A549 (cell line): ENCODE data around the gene ICAM2.

Experiments
- HDAC2 ChIP-seq: fragments of 200-600 bp; sonication (generic); IDR thresholded peaks from 2 replicates; pipeline ENCODE4 v1.6.1; 2016
- SMC3 ChIP-seq: fragments of >200 bp; sonication (Bioruptor Twin); formaldehyde crosslinking; IDR thresholded peaks from 3 replicates; pipeline ENCODE4 v1.6.1; 2018; ENCODE audit warnings: inconsistent platforms
- ZNF302 ChIP-seq: fragments of 250-450 bp; sonication (Bioruptor Pico); IDR thresholded peaks from 2 replicates; pipeline ENCODE4 v1.9.0; 2021; ENCODE audit warnings: inconsistent platforms, mild to moderate bottlenecking, moderate library complexity
- TF ChIP-seq, protein P1 (sequence below): IDR thresholded peaks from 2 replicates; pipeline ENCODE4 v1.6.1; 2012
- TF ChIP-seq, protein P2 (sequence below): fragments of 150-350 bp; IDR thresholded peaks from 2 replicates; pipeline ENCODE4 v1.6.1; 2014; ENCODE audit warnings: low read depth, mild to moderate bottlenecking, low read length

GRCh38 chr17:64006361-64007088 is 13.9 kb downstream of the ICAM2 start:
- no peak for TF ChIP-seq ZNF302
- TF ChIP-seq HDAC2 = no peak
- TF ChIP-seq, protein P1, sequence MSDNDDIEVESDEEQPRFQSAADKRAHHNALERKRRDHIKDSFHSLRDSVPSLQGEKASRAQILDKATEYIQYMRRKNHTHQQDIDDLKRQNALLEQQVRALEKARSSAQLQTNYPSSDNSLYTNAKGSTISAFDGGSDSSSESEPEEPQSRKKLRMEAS = no peak
- no peak for TF ChIP-seq SMC3
- TF ChIP-seq, protein P2, sequence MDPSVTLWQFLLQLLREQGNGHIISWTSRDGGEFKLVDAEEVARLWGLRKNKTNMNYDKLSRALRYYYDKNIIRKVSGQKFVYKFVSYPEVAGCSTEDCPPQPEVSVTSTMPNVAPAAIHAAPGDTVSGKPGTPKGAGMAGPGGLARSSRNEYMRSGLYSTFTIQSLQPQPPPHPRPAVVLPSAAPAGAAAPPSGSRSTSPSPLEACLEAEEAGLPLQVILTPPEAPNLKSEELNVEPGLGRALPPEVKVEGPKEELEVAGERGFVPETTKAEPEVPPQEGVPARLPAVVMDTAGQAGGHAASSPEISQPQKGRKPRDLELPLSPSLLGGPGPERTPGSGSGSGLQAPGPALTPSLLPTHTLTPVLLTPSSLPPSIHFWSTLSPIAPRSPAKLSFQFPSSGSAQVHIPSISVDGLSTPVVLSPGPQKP = no peak
